Measurements from ENCODE around the gene FGFR2. TPM values are rescaled to one million over a fixed set of nuclear protein-coding genes. Genes with fewer than 3 reads are reported as not detected.

FGFR2 gene
- total and polyA plus RNA-seq, 12 donors: 0.09 to 0.81 (median 0.51) TPM

- peak in 7 of 8 donors; percentile 58 to 91 (median 80) for ATAC-seq
- no peaks in the 10 kb centered on the region for H3K36me3 ChIP-seq
- TF ChIP-seq CTCF (IDR thresholded peaks at IDR 0.05): no peak
- intact Hi-C loops (cut with DNase I): loop anchor here in 2 of 10 donors (10.0 kb wide), 2 partner anchors 119 to 671 kb away; no protein-coding TSS in a partner anchor
- DNase-seq: peak in 1 of 2 donors; percentile 53
- peak overlapping the region in 3 of 10 donors; percentile 1 to 25 (median 14) for H3K27ac ChIP-seq
- peaks cover 0 to 4% (median 0%) of the 10 kb centered on the region in 9 donors for H3K4me1 ChIP-seq
- H3K4me3 ChIP-seq: no peak overlapping the region
- peaks cover 0 to 15% (median 11%) of the 10 kb centered on the region in 7 donors for H3K27me3 ChIP-seq
- peaks cover 0 to 16% (median 0%) of the 10 kb centered on the region in 11 donors for H3K9me3 ChIP-seq
- 42 to 59% methylated on average over 12 of the region's 12 CpGs for WGBS, 2 donors
Measured at GRCh38 chr10:121615435-121615793, 17.2 kb upstream of the FGFR2 start.

- intact Hi-C loops (cut with DNase I): loop anchor here in 2 of 10 donors (10.0 kb wide), 2 partner anchors 120 to 670 kb away; no protein-coding TSS in a partner anchor
- peaks cover 0 to 21% (median 11%) of the 10 kb centered on the region in 7 donors for H3K27me3 ChIP-seq
Measured at GRCh38 chr10:121614613-121615434, 16.6 kb upstream of the FGFR2 start.

DNA sequence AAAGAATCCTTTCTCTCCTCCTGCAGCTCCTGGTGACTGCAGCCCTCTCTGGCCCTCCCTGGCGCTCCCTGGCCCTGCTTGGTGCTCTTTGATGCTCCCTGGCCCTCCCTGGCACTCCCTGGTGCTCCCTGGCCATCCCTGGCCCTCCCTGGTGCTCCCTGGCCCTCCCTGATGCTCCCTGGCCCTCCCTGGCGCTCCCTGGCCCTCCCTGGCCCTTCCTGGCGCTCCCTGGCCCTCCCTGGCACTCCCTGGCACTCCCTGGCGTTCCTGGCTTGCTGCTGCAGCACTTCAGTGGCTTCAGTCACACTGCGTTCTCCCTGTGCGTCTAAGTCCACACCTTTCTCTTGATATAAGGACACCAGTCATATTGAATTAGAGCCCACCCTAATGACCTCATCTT is 15.2 kb upstream of the FGFR2 start:
- intact Hi-C loops (cut with DNase I): loop anchor here in 2 of 10 donors (10.0 kb wide), 2 partner anchors 121 to 669 kb away; no protein-coding TSS in a partner anchor
- DNase-seq: no peak
- 81 to 87% methylated on average over 6 of the region's 6 CpGs for WGBS, 2 donors

More at GRCh38 chr10:121614613-121615434, 16.6 kb upstream of the FGFR2 start:
- Histone ChIP-seq H3K36me3 (no peaks in the 10 kb centered on the region), H3K4me3 (no peak overlapping the region), H3K4me1 (peaks cover 0 to 4% (median 0%) of the 10 kb centered on the region in 9 donors), H3K27ac (no peak overlapping the region), H3K9me3 (peaks cover 0 to 16% (median 0%) of the 10 kb centered on the region in 11 donors)
- ATAC-seq (no peak), DNase-seq (no peak)
- WGBS, 2 donors: 75 to 80% methylated on average over 9 of the region's 9 CpGs
- no peak for TF ChIP-seq CTCF (IDR thresholded peaks at IDR 0.05)

More for the DNA sequence above, 15.2 kb upstream of the FGFR2 start:
- ATAC-seq: no peak
- Histone ChIP-seq H3K4me3 (no peak overlapping the region), H3K9me3 (peaks cover 0 to 3% (median 0%) of the 10 kb centered on the region in 11 donors), H3K36me3 (no peaks in the 10 kb centered on the region), H3K27ac (no peak overlapping the region), H3K4me1 (peaks cover 0 to 8% (median 2%) of the 10 kb centered on the region in 9 donors), H3K27me3 (peaks cover 0 to 31% (median 20%) of the 10 kb centered on the region in 7 donors)
- no peak for TF ChIP-seq CTCF (IDR thresholded peaks at IDR 0.05)

All from heart right ventricle (tissue), 16 donors.